Ascending aorta (tissue), 2 donors: ENCODE results near the gene TEX10. TPM values are rescaled to one million over a fixed set of nuclear protein-coding genes. Genes with fewer than 3 reads are reported as not detected.
A peak's percentile ranks its signal among the peaks of the same experiment; 100 is the strongest.

ENCODE experiments used
- DNase-seq, 2 donors: peaks; one replicate each; pipeline ENCODE4 v3.0.0-alpha.2; 2019; ENCODE audit warnings: low spot score in 2 of 2
- H3K27ac ChIP-seq, 2 donors: fragments of 200-600 bp; sonication (generic); one replicate each; pipeline ENCODE4 v1.5.1; 2016 to 2017; ENCODE audit warnings: mild to moderate bottlenecking in 1 of 2
- H3K27me3 ChIP-seq: fragments of 200-600 bp; sonication (generic); one replicate; pipeline ENCODE4 v1.5.1; 2017
- H3K36me3 ChIP-seq, 2 donors: fragments of 200-600 bp; sonication (generic); one replicate each; pipeline ENCODE4 v1.5.1; 2016
- H3K4me1 ChIP-seq, 2 donors: fragments of 200-600 bp; sonication (generic); one replicate each; pipeline ENCODE4 v1.5.1; 2016 to 2017; ENCODE audit warnings: mild to moderate bottlenecking in 1 of 2
- H3K4me3 ChIP-seq, 2 donors: fragments of 200-600 bp; sonication (generic); one replicate each; pipeline ENCODE4 v1.5.1; 2016 to 2017; ENCODE audit warnings: mild to moderate bottlenecking in 1 of 2
- H3K9me3 ChIP-seq, 2 donors: fragments of 200-600 bp; sonication (generic); one replicate each; pipeline ENCODE4 v1.5.1; 2016
- intact Hi-C: fragments of 100-400 bp; cut with DNase I; formaldehyde crosslinking; loops from one replicate; pipeline ENCODE4 v1.15.1; 2023
- total RNA-seq: library from RNA; depleted of rRNA; stranded (reverse); fragments of >200 nt; gene quantifications from one replicate; pipeline ENCODE4 v1.1.0, GENCODE V29; 2016
- TF ChIP-seq, protein P1 (sequence below), 3 experiments: fragments of 200-600 bp in 2 of 3; fragments of 450-650 bp in 1 of 3; sonication (generic) in 2 of 3; IDR thresholded peaks; one replicate each; pipeline ENCODE4 v1.5.1; 2016 to 2019; ENCODE audit warnings: antibody characterized with exemption in 3 of 3, mild to moderate bottlenecking in 1 of 3, moderate library complexity in 1 of 3

Gene TEX10
- total RNA-seq, 1 donor from 2014 or later = 2.3 TPM

- H3K27ac ChIP-seq = no peak overlapping the region
- no peaks in the 10 kb centered on the region for H3K36me3 ChIP-seq
- H3K27me3 ChIP-seq = no peaks in the 10 kb centered on the region
- H3K4me1 ChIP-seq = no peaks in the 10 kb centered on the region
- no peak for DNase-seq
- no peaks in the 10 kb centered on the region for H3K9me3 ChIP-seq
- H3K4me3 ChIP-seq = no peak overlapping the region
- intact Hi-C loops = no loop called here
- TF ChIP-seq, protein P1, sequence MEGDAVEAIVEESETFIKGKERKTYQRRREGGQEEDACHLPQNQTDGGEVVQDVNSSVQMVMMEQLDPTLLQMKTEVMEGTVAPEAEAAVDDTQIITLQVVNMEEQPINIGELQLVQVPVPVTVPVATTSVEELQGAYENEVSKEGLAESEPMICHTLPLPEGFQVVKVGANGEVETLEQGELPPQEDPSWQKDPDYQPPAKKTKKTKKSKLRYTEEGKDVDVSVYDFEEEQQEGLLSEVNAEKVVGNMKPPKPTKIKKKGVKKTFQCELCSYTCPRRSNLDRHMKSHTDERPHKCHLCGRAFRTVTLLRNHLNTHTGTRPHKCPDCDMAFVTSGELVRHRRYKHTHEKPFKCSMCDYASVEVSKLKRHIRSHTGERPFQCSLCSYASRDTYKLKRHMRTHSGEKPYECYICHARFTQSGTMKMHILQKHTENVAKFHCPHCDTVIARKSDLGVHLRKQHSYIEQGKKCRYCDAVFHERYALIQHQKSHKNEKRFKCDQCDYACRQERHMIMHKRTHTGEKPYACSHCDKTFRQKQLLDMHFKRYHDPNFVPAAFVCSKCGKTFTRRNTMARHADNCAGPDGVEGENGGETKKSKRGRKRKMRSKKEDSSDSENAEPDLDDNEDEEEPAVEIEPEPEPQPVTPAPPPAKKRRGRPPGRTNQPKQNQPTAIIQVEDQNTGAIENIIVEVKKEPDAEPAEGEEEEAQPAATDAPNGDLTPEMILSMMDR (IDR thresholded peaks at IDR 0.05) = no peak
Observed at GRCh38 chr9:100357501-100357900, 4.8 kb upstream of the TEX10 start.

DNA sequence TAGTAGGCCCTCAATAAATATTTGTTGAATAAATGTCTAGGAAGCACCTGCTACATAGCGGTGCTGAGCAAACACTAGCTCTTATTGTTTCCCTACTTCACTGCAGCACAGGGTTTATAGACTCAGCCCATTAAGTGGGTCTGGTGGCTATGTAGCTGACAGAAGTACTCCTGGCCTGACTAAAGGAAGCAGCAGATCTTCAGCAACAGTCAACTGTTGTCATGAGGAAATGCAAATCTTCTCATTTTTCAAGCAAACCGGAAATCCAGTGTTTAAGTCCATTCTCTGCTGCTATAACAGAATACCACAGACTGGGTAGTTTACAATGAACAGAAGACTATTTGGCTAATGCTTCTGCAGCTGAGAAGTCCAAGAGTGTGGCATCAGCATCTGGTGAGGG lies 2.8 kb upstream of the TEX10 start:
- TF ChIP-seq, protein P1 (IDR thresholded peaks at IDR 0.05) = no peak
- DNase-seq = no peak
- no peak overlapping the region for H3K4me3 ChIP-seq
- intact Hi-C loops = no loop called here
- peaks cover 3% of the 10 kb centered on the region in 2 donors for H3K4me1 ChIP-seq
- H3K27me3 ChIP-seq = no peaks in the 10 kb centered on the region
- H3K9me3 ChIP-seq = no peaks in the 10 kb centered on the region
- no peak overlapping the region for H3K27ac ChIP-seq
- H3K36me3 ChIP-seq = no peaks in the 10 kb centered on the region

DNA sequence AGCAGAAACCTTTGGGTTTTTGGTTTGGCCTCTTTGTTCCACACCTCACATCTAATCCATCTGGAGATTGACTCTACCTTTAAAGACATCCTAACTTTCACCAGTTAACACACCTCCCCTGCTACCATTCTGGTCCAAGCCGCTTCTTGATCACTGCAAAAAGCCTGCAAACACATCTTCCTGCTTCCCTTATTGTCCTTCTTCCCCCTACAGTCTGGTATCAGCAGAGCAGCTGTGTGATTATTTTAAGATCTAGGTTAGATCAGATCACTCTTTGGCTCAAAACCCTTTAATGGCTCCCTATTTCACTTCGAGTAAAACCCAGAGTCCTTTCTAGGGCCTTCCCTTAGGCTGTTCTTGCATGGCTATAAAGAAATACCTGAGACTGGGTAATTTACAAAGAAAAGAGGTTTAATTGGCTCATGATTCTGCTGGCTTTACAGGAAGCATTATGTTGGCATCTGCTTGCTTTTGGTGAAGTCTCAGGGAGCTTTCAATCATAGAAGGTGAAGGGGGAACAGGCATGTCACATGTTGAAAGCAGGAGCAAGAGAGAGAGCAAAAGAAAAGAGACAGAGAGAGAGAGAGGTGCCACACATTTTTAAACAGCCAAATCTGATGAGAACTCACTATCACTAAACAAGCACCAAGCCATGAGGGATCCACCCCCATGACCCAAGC lies 1.5 kb upstream of the TEX10 start:
- Histone ChIP-seq H3K27ac (no peak overlapping the region), H3K36me3 (no peaks in the 10 kb centered on the region), H3K9me3 (no peaks in the 10 kb centered on the region), H3K27me3 (no peaks in the 10 kb centered on the region), H3K4me3 (no peak overlapping the region), H3K4me1 (peaks cover 3% of the 10 kb centered on the region in 2 donors)
- DNase-seq = no peak
- intact Hi-C loops = loop anchor here (5.0 kb wide), 3 partner anchors 243 to 1043 kb away; partner anchors contain the start of genes MRPL50, STX17 and ZNF189
- TF ChIP-seq, protein P1 (IDR thresholded peaks at IDR 0.05) = no peak

- peak overlapping the region; percentile 97 for H3K4me3 ChIP-seq
- TF ChIP-seq, protein P1 (IDR thresholded peaks at IDR 0.05) = no peak
- peak in 1 of 2 donors; percentile 64 for DNase-seq
- no peaks in the 10 kb centered on the region for H3K9me3 ChIP-seq
- peaks cover 3% of the 10 kb centered on the region in 2 donors for H3K4me1 ChIP-seq
- H3K27ac ChIP-seq = peak overlapping the region; percentile 78 to 85
- no peaks in the 10 kb centered on the region for H3K36me3 ChIP-seq
- no peaks in the 10 kb centered on the region for H3K27me3 ChIP-seq
- intact Hi-C loops = loop anchor here (2.0 to 5.0 kb wide), 5 partner anchors 59 to 1045 kb away; partner anchors contain the start of genes MRPL50, STX17 and ZNF189
Observed at GRCh38 chr9:100352201-100352726, 478 bp downstream of the TEX10 start.

DNA sequence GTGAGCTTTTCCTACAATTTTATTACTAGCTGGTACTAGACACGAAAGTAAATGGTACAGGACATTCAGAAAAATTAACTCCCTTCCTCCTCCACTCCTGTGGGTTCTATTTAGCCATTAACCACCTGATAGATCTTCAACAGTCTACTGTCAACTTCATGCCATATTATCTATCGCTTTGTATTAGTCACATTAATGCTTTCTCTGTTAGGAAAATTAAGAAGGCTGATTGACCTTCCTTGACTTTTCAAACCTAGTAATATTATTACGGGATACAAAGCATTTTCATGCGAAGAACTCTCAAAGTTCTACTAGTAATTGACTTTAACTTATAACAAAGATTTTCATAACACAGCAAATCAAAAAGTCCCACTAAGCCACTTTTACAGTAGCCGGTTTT lies 1.2 kb downstream of the TEX10 start:
- Histone ChIP-seq H3K27me3 (no peaks in the 10 kb centered on the region), H3K36me3 (no peaks in the 10 kb centered on the region), H3K27ac (no peak overlapping the region), H3K9me3 (no peaks in the 10 kb centered on the region), H3K4me1 (peaks cover 3% of the 10 kb centered on the region in 2 donors), H3K4me3 (peak overlapping the region; percentile 97)
- DNase-seq = no peak
- TF ChIP-seq, protein P1 (IDR thresholded peaks at IDR 0.05) = no peak
- intact Hi-C loops = loop anchor here (5.0 kb wide), 3 partner anchors 246 to 1046 kb away; partner anchors contain the start of genes MRPL50, STX17 and ZNF189
